ENCODE measurements around the gene PHF10.

PHF10 gene

GRCh38 chr6:169669889-169670288 is 54.4 kb downstream of the PHF10 start:
- no peak for DNase-seq

- no peak for DNase-seq
Observed at GRCh38 chr6:169669147-169669546, 55.2 kb downstream of the PHF10 start.

- no peak for DNase-seq
Observed at GRCh38 chr6:169668203-169668847, 56.0 kb downstream of the PHF10 start.

- no peak for DNase-seq
Observed at GRCh38 chr6:169667716-169668115, 56.6 kb downstream of the PHF10 start.

- no peak for DNase-seq
Observed at GRCh38 chr6:169666441-169666840, 57.9 kb downstream of the PHF10 start.

GRCh38 chr6:169665289-169665688 is 59.0 kb downstream of the PHF10 start:
- no peak for DNase-seq

- DNase-seq: no peak
Observed at GRCh38 chr6:169664227-169664626, 60.1 kb downstream of the PHF10 start.

GRCh38 chr6:169663468-169663867 is 60.8 kb downstream of the PHF10 start:
- DNase-seq: no peak

- no peak for DNase-seq
Observed at GRCh38 chr6:169661391-169661756, 62.9 kb downstream of the PHF10 start.

GRCh38 chr6:169660751-169661390 is 63.4 kb downstream of the PHF10 start:
- no peak for DNase-seq

- no peak for DNase-seq
Observed at GRCh38 chr6:169659820-169660610, 64.3 kb downstream of the PHF10 start.

- DNase-seq: no peak
Observed at GRCh38 chr6:169657284-169657610, 67.1 kb downstream of the PHF10 start.

- no peak for DNase-seq
Observed at GRCh38 chr6:169656546-169657283, 67.6 kb downstream of the PHF10 start.

GRCh38 chr6:169654598-169655391 is 69.5 kb downstream of the PHF10 start:
- peak in 1 of 2 donors; percentile 75 for DNase-seq
